ENCODE data around the gene ROR1.

- TF ChIP-seq CTCF (IDR thresholded peaks at IDR 0.05) (no peak), ZNF317 (CRISPR knock-in tag; IDR thresholded peaks at IDR 0.05; ENCODE audit: borderline replicate concordance, low read depth) (no peak)
Observed at GRCh38 chr1:63747445-63747844, 26.4 kb upstream of the ROR1 start.
